GM12872 (cell line): Measurements from ENCODE around the gene MYL7.

ENCODE experiments used
- TF ChIP-seq, protein P1 (sequence below): IDR thresholded peaks from 3 replicates; pipeline ENCODE4 v1.5.1; 2011; ENCODE audit warnings: low read depth, mild to moderate bottlenecking, low read length, moderate library complexity; ENCODE audit not compliant: insufficient read depth

Gene MYL7

DNA sequence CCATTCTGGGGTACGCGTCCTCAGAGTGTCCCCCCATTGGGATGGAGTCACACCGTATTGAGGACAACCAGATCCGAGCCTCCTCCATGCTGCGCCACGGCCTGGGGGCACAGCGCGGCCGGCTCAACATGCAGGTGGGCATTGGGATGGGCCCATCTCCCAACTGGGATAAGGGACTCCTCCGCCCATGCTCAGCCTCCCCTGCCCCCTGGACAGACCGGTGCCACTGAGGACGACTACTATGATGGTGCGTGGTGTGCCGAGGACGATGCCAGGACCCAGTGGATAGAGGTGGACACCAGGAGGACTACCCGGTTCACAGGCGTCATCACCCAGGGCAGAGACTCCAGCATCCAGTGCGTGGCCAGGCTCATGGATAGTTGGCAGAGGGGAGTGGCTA, 31.1 kb downstream of the MYL7 start:
- TF ChIP-seq, protein P1, sequence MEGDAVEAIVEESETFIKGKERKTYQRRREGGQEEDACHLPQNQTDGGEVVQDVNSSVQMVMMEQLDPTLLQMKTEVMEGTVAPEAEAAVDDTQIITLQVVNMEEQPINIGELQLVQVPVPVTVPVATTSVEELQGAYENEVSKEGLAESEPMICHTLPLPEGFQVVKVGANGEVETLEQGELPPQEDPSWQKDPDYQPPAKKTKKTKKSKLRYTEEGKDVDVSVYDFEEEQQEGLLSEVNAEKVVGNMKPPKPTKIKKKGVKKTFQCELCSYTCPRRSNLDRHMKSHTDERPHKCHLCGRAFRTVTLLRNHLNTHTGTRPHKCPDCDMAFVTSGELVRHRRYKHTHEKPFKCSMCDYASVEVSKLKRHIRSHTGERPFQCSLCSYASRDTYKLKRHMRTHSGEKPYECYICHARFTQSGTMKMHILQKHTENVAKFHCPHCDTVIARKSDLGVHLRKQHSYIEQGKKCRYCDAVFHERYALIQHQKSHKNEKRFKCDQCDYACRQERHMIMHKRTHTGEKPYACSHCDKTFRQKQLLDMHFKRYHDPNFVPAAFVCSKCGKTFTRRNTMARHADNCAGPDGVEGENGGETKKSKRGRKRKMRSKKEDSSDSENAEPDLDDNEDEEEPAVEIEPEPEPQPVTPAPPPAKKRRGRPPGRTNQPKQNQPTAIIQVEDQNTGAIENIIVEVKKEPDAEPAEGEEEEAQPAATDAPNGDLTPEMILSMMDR: no peak

DNA sequence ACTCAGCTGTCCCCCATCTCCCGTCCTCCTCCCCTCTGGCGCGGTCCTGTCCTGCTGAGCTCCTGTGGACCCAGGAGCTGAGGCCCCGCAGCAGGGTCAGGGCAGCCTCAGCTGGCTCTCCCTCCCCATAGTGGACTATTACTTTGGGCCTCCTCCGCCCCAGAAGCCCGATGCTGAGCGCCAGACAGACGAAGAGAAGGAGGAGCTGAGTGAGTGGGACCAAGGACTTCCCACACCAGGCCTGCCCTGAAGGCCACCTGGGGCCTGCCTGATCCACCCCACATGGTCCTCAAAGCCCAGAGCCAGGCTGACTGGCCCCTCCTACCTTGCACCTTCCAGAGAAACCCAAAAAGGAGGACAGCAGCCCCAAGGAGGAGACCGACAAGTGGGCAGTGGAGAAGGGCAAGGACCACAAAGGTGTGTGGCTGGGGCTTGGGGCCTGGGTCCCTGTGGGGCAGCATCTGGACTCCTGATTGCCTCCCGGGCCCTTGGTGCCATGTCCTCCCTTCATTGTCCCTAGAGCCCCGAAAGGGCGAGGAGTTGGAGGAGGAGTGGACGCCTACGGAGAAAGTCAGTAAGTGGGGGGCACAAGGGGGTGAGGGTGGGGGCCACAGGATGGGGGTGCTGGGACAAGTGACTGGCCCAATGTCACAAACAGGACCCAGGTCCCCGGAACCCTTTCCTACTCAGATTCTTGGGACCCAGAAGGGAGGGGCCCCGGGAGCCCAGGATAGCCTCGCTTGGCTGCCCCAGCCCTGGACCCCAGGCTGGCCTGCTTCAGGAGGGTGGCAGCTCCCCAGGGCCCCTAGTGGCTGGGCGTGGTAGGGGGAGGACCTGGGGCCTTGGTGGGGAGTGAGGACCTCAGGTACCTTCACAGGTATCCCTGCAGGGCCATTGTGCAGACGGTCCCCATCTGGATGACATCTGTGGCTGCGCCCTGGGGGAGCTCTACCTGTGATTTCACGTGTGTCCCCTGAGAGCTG, 32.1 kb downstream of the MYL7 start:
- TF ChIP-seq, protein P1: peak; percentile 43; the same call in 2 of the 3 replicates

DNA sequence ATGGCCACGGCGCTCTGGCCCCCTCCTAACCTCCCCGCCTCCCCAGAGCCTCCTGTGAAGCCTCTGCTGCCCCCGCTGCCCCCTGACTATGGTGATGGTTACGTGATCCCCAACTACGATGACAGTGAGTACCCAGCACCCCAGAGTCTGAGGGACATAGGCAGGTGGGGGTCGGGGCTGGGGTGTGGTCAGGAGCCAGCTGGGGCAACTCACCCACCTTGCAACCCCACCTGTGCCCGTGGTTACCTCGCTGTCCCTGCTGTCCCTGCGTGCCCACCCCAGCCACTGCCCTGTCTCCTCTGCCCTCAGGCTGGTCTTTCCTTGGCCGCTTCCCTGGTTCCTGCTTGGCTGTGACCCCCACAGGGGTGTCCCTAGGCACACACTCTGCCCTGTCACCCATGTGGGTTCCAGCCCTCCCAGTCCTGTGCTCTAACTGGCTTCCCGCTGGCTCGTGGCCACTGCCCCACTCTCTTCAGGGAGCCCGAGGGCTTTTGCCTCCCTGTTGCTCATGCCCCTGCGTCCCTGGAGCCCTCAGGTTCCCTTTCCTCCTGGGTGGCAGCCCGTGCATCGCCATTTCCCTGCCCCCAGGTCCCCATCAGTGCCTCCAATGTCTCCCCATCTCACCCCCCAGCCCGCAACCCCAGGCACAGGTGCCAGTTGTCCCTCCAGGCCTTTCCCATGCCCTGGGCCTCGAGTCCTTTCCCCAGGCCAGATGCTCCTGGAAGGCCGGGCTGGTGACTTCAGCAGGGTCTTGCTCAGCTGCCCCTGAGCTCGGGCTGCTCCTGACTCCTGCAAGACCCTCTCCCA, 33.0 kb downstream of the MYL7 start:
- TF ChIP-seq, protein P1: no peak

DNA sequence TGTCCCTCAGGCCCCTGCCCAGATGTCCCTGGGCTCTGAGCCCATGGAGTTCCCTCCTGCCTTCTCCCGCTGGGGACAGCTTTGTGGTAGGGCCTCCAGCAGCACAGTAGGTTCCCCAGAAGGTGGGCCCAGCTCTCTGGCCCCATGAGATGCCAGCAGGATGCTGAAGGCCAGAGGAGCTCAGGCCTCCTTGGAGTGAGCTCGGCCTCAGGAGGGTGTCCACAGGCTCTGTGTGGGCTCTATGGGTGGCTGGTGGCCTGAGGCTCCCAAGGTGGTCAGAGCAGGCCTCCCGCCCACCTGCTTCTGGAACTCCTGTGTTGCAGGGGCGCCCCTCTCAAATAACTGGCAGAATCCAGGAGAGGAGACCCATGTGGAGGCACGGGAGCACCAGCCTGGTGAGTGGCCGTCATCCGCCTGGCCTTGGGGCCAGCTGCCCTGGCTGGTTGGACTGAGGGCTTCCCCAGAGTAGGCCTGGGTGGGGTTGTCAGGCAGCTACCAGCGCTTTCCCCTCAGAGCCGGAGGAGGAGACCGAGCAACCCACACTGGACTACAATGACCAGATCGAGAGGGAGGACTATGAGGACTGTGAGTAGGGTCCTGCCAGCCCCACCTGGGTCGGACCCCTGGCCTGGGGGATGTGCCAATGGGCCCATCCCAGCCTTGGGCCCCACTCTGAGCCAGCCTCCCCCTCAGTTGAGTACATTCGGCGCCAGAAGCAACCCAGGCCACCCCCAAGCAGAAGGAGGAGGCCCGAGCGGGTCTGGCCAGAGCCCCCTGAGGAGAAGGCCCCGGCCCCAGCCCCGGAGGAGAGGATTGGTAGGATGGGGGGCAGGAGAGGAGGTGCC, 33.8 kb downstream of the MYL7 start:
- TF ChIP-seq, protein P1: no peak

DNA sequence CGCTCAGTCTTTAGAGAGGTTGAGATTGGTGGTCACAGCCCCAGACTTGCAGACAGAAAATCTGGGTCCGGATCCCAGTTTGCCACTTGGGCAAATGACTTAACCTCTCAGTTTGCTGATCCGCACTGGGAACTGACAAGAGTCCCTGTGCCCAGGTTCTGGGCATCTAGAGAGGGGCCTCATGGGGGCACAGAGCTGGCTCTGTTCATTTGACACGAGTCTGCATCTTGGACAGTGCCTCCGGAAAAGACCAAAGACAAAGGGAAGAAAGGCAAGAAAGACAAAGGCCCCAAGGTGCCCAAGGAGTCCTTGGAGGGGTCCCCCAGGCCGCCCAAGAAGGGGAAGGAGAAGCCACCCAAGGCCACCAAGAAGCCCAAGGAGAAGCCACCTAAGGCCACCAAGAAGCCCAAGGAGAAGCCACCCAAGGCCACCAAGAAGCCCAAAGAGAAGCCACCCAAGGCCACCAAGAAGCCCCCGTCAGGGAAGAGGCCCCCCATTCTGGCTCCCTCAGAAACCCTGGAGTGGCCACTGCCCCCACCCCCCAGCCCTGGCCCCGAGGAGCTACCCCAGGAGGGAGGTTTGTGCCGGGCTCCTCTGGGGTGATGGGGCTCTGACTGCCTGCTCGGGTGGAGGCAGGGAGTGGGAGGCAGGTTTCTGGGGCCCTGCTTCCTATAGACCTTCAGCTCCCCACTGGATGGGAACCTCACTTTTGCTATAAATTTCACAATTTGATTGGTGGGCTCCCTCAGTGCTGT, 34.6 kb downstream of the MYL7 start:
- TF ChIP-seq, protein P1: no peak

DNA sequence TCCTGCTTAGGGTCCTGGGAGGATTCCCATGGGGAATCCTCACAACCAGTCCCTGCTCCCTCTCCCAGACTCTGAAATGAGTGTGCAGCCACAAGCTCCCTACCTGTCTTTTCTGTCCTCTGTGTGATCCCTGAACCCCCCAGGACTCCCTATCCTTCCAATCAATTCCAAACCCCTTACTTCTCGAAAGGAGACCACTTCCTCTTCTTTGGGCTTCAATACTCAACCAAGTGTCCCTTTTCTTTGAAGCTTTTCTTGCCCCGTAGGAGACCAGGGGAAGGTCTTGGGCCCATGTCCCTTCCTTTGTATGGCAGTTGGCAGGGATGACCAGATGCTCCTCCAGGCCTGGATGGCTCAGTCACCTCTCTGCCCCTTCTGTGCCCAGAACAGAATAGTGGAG, 35.3 kb downstream of the MYL7 start:
- TF ChIP-seq, protein P1: no peak
